ENCODE data around the gene KCNJ10.

GRCh38 chr1:159991513-159991912 lies 78.4 kb downstream of the KCNJ10 start:
- TF ChIP-seq EP300 (IDR thresholded peaks at IDR 0.05), result no peak
- TF ChIP-seq POLR2A (IDR thresholded peaks at IDR 0.05), result no peak
- no peak for TF ChIP-seq CTCF (IDR thresholded peaks at IDR 0.05)

Measured in suprapubic skin (tissue), 3 donors.